BLaER1 (cell line): ENCODE data around the gene ADCY5.

Experiments used
- H3K27ac ChIP-seq: shearing (Covaris generic); formaldehyde crosslinking; 2 replicates; pipeline ENCODE4 v1.8.1; 2022
- H3K27me3 ChIP-seq: shearing (Covaris generic); formaldehyde crosslinking; 2 replicates; pipeline ENCODE4 v1.8.1; 2022
- H3K36me3 ChIP-seq: shearing (Covaris generic); formaldehyde crosslinking; 2 replicates; pipeline ENCODE4 v1.8.1; 2022
- H3K4me1 ChIP-seq: shearing (Covaris generic); formaldehyde crosslinking; 2 replicates; pipeline ENCODE4 v1.8.1; 2022
- H3K4me2 ChIP-seq: shearing (Covaris generic); formaldehyde crosslinking; 2 replicates; pipeline ENCODE4 v1.8.1; 2022
- H3K4me3 ChIP-seq: shearing (Covaris generic); formaldehyde crosslinking; 2 replicates; pipeline ENCODE4 v1.8.1; 2022
- H3K9ac ChIP-seq: shearing (Covaris generic); formaldehyde crosslinking; 2 replicates; pipeline ENCODE4 v1.8.1; 2022
- H3K9me3 ChIP-seq: shearing (Covaris generic); formaldehyde crosslinking; 2 replicates; pipeline ENCODE4 v1.8.1; 2022
- H4K20me1 ChIP-seq: shearing (Covaris generic); formaldehyde crosslinking; 2 replicates; pipeline ENCODE4 v1.8.1; 2022
- Cebpa-rat ChIP-seq: shearing (Covaris generic); IDR thresholded peaks from 2 replicates; pipeline ENCODE4 v1.8.1; 2022

Gene ADCY5

DNA sequence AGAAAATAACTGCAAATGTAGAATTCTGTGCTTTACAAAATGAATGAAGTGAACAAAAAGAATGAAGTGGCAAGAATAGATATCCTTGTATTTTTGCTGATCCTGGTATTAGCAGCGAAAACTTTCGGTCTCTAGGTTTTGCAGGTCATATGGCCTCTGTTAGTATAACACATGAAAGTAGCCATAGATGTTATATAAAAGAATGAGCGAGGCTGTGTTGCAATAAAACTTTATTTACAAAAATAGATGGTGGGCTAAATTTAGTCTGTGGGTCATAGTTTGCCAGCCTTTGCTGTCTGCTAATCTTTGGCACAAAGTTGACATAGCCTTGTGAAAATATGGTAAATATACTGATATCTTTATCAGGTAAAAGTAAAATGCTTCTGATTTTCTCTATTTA is 212.0 kb downstream of the ADCY5 start:
- no peaks in the 10 kb centered on the region for H3K4me1 ChIP-seq
- H3K4me2 ChIP-seq = no peak overlapping the region
- H3K9ac ChIP-seq = no peak overlapping the region
- no peaks in the 10 kb centered on the region for H3K27me3 ChIP-seq
- H3K36me3 ChIP-seq = peaks cover 48% of the 10 kb centered on the region
- no peak overlapping the region for H3K27ac ChIP-seq
- 0 out of 2 replicates have a peak, but pooled peaks cover 5% of the 10 kb centered on the region for H4K20me1 ChIP-seq
- no peak for TF ChIP-seq Cebpa-rat
- H3K9me3 ChIP-seq = no peaks in the 10 kb centered on the region; the same call in 1 of the 2 replicates
- H3K4me3 ChIP-seq = no peak overlapping the region
